SK-MEL-5 (cell line): ENCODE measurements around the gene ERVFRD-1. TPM values are rescaled to one million over a fixed set of nuclear protein-coding genes. Genes with fewer than 3 reads are reported as not detected.

Source experiments
- DNase-seq: peaks from one replicate; pipeline ENCODE4 v3.0.0-alpha.2; 2016; ENCODE audit warnings: low read depth, low spot score
- in situ Hi-C: cut with HindIII; loops from 2 replicates; pipeline ENCODE4 v1.10.0; 2016; ENCODE audit warnings: low sequenced_read_pairs, high pct_unique_total_duplicates, low pct_unique_long_range_greater_than_20kb
- polyA plus RNA-seq, 2 experiments: library from polyadenylated mRNA; depleted of rRNA; stranded (reverse); fragments of >200 nt; gene quantifications; 2 replicates each; pipeline ENCODE4 v1.2.3, GENCODE V29; 2015
- total RNA-seq: library from RNA; depleted of rRNA; stranded (reverse); fragments of >200 nt; shearing (Covaris generic); gene quantifications from 2 replicates; pipeline ENCODE4 v1.2.3, GENCODE V29; 2014; rRNA removed

The ERVFRD-1 gene, protein sequence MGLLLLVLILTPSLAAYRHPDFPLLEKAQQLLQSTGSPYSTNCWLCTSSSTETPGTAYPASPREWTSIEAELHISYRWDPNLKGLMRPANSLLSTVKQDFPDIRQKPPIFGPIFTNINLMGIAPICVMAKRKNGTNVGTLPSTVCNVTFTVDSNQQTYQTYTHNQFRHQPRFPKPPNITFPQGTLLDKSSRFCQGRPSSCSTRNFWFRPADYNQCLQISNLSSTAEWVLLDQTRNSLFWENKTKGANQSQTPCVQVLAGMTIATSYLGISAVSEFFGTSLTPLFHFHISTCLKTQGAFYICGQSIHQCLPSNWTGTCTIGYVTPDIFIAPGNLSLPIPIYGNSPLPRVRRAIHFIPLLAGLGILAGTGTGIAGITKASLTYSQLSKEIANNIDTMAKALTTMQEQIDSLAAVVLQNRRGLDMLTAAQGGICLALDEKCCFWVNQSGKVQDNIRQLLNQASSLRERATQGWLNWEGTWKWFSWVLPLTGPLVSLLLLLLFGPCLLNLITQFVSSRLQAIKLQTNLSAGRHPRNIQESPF
- 0.24 and 0.63 TPM in 2 replicates for total RNA-seq
- polyA plus RNA-seq (2015; cell fraction: cytosol; rRNA removed): 0.27 and 0.34 TPM in 2 replicates
- 1.1 TPM in 2 replicates for polyA plus RNA-seq (2015; cell fraction: nucleus; rRNA removed)

DNA sequence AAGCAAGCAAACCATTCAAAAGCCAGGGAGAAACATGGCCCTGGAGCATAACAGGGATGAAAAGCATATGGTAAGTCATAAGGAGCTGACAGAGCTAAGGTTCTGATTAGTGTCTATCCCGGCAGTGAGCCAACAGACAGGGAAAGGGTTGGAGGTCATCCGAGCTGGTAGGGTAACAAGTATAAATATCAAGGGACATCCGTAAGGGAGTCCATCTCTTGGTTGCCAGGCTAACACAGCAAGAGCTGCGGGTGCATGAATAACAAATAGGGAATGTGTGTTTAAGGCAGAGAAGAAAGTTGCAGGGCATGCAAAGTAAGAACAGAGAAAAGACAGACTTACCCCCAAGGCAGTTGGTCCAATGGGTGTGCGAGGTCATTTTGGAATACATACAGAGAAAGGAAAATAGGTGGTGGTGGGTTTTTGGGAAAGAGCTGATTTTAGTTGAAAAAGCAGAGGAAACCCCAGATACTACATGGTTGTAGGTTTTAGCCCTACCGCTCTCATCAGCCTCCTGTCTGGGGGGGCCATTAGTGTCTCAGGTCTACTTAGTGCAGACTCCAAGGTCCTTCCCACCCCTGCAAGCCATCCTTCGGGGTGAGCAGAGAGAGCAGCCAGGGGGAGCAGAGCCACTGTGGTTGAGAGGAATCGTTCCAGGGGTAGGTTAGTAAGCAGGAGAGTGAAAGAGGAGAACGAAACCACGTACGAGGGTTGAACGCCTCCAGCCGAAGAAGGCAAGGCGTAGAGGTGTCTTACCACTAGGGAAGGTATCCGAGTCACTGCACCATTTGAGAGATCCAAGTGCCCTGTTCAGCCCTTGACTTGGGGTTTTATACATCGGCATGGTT, at the start of gene ERVFRD-1:
Gene ERVFRD-1, minus strand, starts transcription at position 805 of the 848 bp plus-strand sequence. CDS start 6,415 bp downstream, outside the sequence.
- in situ Hi-C loops: no loop called here
- no peak for DNase-seq

DNA sequence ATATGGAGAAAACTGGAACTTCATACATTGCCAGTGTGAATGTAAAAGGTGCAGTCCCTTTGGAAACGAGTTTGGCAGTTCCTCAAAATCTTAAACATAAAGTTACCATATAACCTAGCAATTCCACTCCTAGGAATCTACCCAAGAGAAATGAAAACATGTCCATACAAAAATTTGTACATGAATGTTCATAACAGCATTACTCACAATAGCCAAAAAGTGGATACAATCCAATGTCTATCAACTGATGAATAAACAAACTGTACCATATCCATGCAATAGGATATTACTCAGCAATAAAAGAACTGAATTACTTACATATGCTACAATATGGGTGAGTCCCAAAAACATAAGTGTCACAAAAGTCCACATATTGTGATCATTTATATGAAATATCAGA, 48.7 kb upstream of the ERVFRD-1 start:
- in situ Hi-C loops: no loop called here
- no peak for DNase-seq

DNA sequence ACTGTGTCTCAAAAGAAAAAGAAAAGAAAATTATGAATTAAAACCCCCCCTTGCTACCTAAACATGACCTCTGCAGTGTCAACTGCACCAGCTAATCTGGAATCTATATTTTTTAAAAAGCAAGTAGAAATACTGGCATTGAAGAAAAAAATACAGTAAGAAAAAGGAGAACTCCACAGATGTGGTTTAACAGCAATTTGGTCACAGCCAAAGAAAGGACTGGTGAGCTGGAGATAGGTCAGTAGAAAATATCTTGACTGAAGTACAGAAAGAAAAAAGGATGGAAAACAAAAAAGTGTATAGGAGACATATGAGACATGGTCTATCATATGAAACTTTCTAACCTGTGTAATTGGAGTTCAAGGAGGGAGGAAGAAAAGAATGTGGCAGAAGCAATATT, 44.1 kb upstream of the ERVFRD-1 start:
- in situ Hi-C loops: no loop called here

DNA sequence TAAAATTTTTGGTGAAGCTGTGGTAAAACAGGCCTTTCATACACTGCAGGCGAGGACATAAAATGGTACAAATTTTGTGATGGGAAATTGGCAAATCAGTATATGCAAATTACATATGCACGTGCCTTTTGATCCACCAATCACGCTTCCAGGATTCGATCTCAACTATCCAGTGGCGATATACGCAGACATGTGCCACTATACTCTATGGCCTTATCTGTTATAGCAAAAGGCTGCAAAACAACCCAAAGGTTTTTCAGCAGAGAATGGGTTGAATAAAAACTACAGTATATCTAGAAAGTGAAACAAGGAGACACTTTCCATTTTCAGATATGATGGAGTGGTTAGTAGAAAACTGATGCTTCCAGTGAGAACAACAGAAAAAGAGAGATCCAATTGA, 41.9 kb upstream of the ERVFRD-1 start:
- DNase-seq: no peak
- in situ Hi-C loops: no loop called here

More for the DNA sequence above, 44.1 kb upstream of the ERVFRD-1 start:
- no peak for DNase-seq

DNA sequence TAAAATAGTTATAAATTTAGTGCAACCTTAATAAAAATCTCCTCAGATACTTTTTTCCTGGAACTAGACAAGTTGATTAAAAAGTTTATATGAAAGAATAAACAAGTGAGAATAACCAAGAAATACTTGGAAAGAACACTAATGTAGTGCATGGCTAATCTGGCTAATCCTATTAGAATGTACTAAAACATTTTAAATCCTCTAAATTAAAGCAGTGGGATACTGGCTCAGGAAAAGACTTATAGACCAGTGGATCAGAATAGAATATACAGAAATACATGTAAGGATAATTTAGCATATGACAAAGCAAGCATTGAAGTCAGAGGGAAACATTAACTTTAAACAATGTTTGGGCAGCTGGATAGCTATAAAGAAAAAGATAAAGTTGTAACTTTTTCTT, 41.1 kb upstream of the ERVFRD-1 start:
- in situ Hi-C loops: no loop called here
- no peak for DNase-seq

DNA sequence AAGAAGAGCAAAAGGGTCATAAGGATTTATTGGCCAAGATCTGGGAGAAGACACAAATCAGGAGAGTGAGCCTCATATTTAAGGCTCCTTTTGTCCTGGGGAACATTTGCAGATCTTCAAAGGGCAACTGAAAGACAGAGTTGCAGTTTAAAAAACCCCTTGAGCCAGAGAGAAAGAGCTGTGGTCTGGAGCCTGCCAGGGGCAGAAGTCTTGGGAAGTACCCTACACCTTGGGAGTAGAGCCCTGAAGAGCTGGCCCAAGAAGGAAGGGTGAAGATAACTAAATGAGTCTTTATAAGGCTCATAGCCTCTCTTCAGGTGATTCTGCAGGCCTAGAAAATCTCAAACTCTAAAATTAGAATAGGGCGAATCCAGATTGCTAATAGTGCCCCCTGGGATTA, 40.0 kb upstream of the ERVFRD-1 start:
- DNase-seq: no peak
- in situ Hi-C loops: no loop called here

DNA sequence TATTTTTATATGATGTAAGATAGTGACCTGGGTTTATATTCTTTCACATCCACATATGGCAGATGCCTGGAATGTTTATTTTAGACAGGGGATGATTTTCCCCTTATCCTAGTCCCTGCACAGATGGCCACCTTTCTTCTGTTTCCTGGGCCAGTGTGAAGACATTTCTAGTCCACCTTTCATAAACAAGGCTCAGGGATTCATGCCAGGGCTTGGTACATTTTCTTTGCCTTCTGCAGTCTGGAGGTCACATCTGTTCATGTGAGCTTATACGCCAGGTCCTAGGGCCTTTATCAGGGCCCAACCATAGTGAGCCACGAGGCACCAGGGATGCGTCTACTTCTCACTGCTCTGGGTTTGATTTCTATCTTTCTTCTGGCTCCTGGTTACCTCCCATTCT, 38.0 kb upstream of the ERVFRD-1 start:
- in situ Hi-C loops: no loop called here
- no peak for DNase-seq

DNA sequence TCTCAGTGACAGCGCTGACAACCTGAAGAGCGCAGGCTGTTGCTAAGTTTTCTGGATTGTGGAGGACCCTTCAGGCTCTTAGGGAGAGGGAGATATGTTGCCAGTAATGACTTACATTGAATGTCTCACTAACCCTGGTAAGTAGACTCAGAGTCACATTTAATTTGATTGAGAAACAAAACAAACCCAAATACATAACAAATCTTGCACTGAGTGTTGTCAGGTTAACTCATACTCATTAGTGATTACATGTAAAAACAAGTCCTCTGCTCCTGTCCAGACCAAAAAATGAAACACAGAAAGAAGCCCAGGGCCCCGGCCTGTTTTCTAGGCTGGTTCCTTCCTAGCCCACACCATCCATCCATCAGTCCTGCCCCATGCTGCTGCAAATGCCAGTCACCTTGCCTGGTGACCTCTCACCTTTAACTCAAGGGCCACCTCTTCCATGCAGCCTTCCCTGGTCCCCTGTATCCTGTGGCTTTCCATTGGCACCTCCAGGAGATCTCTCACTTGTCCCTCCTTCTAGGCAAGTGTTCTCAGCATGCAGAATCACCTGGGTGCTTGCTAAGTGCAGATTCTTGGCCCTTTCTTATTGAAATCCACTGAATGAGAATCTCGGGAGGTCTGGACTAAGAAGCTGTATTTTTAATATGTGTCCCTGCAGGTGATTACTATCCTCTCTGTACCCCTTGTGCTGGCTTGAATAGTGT, 34.7 kb upstream of the ERVFRD-1 start:
- no peak for DNase-seq
- in situ Hi-C loops: no loop called here

DNA sequence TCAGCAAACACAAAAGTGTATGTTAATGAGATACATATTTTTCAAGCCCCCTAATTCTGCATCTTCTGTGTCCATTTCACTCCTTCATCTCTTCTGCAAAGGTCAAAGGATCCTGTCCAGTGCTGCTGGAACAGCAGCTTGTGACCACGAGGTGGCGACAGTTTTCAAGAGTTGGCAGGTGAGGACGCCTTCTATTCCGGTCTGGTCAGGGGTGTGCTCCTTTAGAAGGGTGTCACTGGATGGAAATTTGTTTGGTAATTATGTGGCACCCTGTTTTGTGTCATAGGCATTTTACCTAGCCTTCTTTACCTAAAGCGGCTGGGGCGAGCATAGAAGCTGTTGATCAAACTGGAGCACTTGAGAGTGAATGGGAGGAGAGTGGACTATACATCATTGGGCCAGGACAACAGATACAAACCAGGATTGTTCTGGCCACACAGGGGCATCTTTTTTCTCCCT, 32.9 kb upstream of the ERVFRD-1 start:
- in situ Hi-C loops: no loop called here
- peak; percentile 95 for DNase-seq

DNA sequence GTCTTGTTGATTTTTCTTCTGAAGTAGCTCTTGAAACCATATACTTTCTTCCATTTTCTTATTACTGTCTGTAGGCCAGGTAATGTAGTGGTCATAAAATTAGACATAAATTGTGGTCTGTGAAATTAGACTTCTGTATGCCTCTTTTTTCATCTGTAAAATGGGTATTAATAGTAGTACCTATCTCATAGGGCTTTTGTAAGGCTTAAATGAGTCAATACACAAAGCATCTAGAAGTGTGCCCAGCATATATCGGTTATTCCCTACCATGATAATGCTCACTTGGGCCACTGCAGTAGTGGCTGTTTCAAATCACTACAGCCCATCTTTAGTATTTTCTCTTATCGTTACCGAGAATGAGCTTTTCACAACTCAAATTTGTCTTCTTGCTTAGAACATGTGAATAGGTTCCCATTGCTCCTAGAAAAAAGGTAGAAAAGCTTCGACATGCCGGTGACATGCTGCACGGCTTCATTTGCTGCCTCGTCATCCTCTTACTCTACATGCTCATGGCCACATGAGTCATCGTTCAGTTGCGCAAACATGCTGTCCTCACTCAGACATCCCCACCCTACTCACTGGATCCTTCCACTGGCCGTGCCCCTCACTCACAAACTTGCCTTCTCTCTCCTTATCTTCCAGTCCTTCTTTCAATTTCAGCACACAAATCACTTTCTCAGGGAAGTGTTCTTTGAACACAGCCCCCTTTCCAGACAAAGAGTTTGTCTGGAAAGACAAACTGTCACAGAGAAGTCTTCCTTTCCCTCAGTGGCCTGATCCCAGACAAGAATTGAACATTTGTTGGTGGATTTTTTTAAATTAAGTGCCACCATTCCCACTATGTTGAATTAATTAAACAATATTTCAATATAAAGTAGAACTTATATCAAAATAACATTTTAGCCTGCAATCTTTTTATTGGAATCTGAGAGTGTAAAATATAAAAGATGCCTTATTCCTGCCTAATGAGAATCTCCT, 32.2 kb upstream of the ERVFRD-1 start:
- peak; percentile 84 for DNase-seq
- in situ Hi-C loops: no loop called here

DNA sequence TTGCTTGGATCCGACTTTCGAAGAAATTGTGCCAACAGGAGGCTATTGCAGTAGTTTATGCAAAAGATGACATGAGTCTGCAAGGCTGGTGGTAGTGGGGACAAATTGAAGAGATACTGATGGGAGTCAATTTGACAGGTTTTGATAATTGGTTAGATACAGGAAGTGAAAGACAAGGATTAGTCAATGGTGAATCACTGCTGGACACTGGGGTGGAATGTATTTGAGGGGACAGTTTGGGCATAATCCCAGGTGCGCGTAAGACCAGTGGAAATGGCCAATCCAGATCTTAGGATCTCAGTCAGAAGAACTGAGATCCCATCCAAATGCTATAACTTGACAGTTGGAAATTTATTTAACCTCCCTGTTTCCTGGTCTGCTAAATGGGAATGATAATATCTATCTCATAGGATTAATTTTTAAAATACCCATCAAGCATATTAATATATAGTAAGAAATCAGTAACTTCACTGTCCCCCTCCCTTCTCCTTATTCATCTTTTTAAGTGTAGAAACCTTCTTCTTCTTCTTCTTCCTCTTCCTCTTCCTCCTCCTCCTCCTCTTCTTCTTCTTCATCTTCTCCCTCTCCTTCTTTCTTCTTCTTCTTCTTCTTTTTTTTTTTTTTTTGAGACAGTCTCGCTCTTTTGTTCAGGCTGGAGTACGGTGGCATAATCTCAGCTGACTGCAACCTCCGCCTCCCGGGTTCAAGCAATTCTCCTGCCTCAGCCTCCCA, 30.9 kb upstream of the ERVFRD-1 start:
- no peak for DNase-seq
- in situ Hi-C loops: no loop called here

DNA sequence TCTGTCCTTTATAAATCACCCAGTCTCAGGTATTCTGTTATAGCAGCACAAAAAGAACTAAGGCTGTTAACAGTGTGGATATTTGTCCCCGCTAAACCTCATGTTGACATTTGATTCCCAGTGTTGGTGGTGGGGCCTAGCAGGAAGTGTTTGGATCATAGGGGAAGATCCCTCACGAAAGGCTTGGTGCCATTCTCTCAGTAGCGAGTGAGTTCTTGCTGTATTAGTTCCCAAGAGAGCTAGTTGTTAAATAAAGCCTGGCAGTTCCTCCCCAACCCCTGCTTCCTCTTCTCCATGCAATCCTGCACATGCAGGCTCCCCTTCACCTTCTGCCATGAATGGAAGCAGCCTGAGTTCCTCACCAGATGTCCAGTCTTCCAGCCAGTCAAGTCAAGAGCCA, 29.8 kb upstream of the ERVFRD-1 start:
- in situ Hi-C loops: no loop called here
- DNase-seq: no peak

DNA sequence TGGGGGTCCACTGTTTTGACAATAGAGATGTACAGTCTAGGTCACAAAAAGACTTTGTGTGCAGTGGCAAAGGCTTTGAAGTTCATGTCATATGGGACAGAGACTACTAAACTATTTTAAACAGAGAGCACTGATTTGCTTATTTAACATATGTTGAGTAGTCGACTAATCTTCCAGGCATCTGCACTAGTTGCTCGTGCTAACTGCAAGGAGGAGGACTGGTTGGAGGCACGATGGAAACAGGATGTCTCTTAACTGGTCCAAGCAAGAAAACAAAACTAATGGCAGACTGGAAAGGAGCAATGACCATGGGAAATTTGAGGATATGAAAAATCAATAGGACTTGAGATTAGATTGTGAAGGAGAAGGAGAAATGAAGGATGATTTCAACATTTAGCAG, 28.5 kb upstream of the ERVFRD-1 start:
- DNase-seq: no peak
- in situ Hi-C loops: no loop called here

DNA sequence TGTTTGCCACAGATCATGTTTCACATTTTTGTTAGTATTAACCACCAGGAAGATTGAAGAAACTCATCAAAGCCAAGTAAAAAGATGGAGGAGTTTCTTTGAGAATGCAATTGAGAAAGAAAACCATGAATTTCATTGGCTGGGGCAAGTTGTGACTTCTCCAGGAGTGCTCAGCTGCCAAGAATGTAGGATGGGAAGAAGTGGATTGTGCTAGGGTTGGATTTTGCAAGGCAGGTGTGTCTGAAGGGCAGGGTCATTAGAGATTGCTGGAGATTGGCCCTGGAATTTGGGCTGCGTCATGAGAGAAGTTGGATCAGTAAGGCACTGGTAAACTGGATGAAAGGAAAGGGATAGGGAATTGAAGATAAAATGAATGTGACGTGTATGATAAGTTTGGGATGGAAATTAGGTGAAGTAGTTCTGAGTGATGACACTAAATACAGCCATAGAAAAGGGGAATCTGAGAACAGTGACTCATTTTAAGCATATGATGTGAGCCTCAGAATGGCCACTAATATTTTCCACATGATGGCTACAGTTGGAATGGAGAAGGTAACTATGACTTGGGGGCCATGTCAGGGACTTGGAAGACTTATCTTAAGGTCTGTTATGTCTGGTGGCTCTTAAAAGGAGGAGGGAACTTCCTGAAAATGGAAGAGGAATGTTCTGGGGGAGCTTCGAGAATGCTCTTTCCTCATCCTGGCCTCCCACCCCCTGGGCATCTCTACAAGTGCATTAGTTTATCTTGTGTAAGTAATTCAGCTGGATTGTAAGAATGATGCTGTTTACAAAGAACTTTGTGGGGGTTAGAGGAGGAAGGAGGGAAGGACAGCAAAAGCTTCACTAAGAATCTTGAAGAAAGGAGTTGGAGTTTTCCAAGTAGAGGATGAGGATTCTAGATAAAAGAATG, 27.8 kb upstream of the ERVFRD-1 start:
- in situ Hi-C loops: no loop called here
- DNase-seq: no peak

DNA sequence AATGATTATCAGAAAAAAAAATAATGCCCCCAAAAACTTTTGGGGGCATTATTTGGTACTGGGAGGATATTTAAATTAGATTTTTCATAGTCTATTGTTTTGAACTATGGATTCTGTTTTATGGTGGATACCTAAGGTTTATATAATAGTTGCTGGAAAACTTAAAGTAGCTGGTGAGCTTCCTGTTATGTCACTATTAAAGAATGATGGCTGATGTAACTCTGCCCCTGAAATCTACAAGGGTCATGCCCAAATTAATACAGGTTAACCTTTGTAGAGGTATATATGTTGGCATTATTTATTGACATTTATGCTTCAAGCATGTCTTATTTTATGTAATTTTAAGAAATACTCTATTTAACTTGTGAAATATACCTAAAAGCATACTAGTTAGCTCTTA, 25.3 kb upstream of the ERVFRD-1 start:
- DNase-seq: no peak
- in situ Hi-C loops: no loop called here
